HEK293 (cell line): Measurements from ENCODE around the gene PANK4.
"Not testable (repeated sequence)": the region's sequence is repeated elsewhere in the genome, so short reads cannot be mapped to it uniquely, and the experiment has no call there.

ENCODE experiments used
- CTCF ChIA-PET: fragments of 350-600 bp; formaldehyde crosslinking; extraction: SDS; loops from one replicate; lab custom pipeline; 2021; ENCODE audit warnings: antibody characterized with exemption; lab: Yijun Ruan, JAX
- POLR2A ChIA-PET: fragments of 300-600 bp; formaldehyde crosslinking; extraction: SDS; loops from one replicate; lab custom pipeline; 2020; ENCODE audit warnings: antibody characterized with exemption, inconsistent platforms; lab: Yijun Ruan, JAX
- H3K27ac ChIP-seq: fragments of 200-500 bp; sonication (Bioruptor generic); 2 replicates; pipeline ENCODE4 v1.5.1; 2014; ENCODE audit warnings: low read depth, low read length, control low read depth, inconsistent platforms; ENCODE audit errors: extremely low read depth
- H3K36me3 ChIP-seq, 2 experiments: fragments of 200-500 bp in 1 of 2; sonication (Bioruptor generic) in 1 of 2; 1 replicate in 1 of 2; 2 replicates in 1 of 2; pipeline ENCODE4 v1.5.1; 2014 to 2017; ENCODE audit warnings: inconsistent platforms in 2 of 2, low read length in 2 of 2; ENCODE audit not compliant: control insufficient read depth in 2 of 2, insufficient read depth in 1 of 2
- H3K4me1 ChIP-seq: fragments of 200-500 bp; sonication (Bioruptor generic); 2 replicates; pipeline ENCODE4 v1.5.1; 2014; ENCODE audit warnings: mild to moderate bottlenecking, low read length, inconsistent platforms; ENCODE audit not compliant: control insufficient read depth, insufficient read depth
- H3K4me3 ChIP-seq: 2 replicates; pipeline ENCODE4 v1.5.1; 2011; ENCODE audit warnings: low read depth, mild to moderate bottlenecking, control low read depth, low read length, moderate library complexity
- H3K9me3 ChIP-seq: fragments of 200-500 bp; sonication (Bioruptor generic); 2 replicates; pipeline ENCODE4 v1.5.1; 2014; ENCODE audit warnings: low read depth, low read length, inconsistent platforms; ENCODE audit not compliant: control insufficient read depth, insufficient read depth
- REST ChIP-seq: fragments of 450-650 bp; formaldehyde crosslinking; IDR thresholded peaks from 2 replicates; pipeline ENCODE4 v1.5.1; 2016; ENCODE audit warnings: missing biosample characterization, missing genetic modification characterization
- ZNF2 ChIP-seq: fragments of 450-650 bp; formaldehyde crosslinking; IDR thresholded peaks from 2 replicates; pipeline ENCODE4 v1.5.1; 2016; ENCODE audit warnings: missing biosample characterization, missing genetic modification characterization
- ZNF214 ChIP-seq: fragments of 450-650 bp; formaldehyde crosslinking; IDR thresholded peaks from 2 replicates; pipeline ENCODE4 v1.5.1; 2017; ENCODE audit warnings: missing biosample characterization, mild to moderate bottlenecking, missing genetic modification characterization, borderline replicate concordance
- ZNF354C ChIP-seq: fragments of 450-650 bp; formaldehyde crosslinking; IDR thresholded peaks from 2 replicates; pipeline ENCODE4 v1.5.1; 2016; ENCODE audit warnings: missing biosample characterization, missing genetic modification characterization, low read depth, borderline replicate concordance
- ZNF777 ChIP-seq: fragments of 450-650 bp; formaldehyde crosslinking; IDR thresholded peaks from 2 replicates; pipeline ENCODE4 v1.5.1; 2017; ENCODE audit warnings: missing biosample characterization, missing genetic modification characterization, borderline replicate concordance
- TF ChIP-seq, protein P1 (sequence below): fragments of 450-650 bp; formaldehyde crosslinking; IDR thresholded peaks from 2 replicates; pipeline ENCODE4 v1.5.1; 2017; ENCODE audit warnings: missing biosample characterization, missing genetic modification characterization

PANK4 gene

GRCh38 chr1:2552189-2552588, 25.8 kb upstream of the PANK4 start:
- no peaks in the 10 kb centered on the region for H3K9me3 ChIP-seq
- no peaks in the 10 kb centered on the region; the same call in 1 of the 2 replicates for H3K4me1 ChIP-seq
- POLR2A ChIA-PET, result no interaction called here
- H3K27ac ChIP-seq, result no peak overlapping the region
- H3K4me3 ChIP-seq, result no peak overlapping the region
- no peaks in the 10 kb centered on the region for H3K36me3 ChIP-seq
- CTCF ChIA-PET, result no interaction called here
- TF ChIP-seq REST (tag by site-specific recombination) (no peak), ZNF354C (tag by site-specific recombination) (no peak), ZNF214 (tag by site-specific recombination) (no peak), ZNF777 (tag by site-specific recombination) (no peak), ZNF2 (tag by site-specific recombination) (no peak)
- TF ChIP-seq, protein P1, sequence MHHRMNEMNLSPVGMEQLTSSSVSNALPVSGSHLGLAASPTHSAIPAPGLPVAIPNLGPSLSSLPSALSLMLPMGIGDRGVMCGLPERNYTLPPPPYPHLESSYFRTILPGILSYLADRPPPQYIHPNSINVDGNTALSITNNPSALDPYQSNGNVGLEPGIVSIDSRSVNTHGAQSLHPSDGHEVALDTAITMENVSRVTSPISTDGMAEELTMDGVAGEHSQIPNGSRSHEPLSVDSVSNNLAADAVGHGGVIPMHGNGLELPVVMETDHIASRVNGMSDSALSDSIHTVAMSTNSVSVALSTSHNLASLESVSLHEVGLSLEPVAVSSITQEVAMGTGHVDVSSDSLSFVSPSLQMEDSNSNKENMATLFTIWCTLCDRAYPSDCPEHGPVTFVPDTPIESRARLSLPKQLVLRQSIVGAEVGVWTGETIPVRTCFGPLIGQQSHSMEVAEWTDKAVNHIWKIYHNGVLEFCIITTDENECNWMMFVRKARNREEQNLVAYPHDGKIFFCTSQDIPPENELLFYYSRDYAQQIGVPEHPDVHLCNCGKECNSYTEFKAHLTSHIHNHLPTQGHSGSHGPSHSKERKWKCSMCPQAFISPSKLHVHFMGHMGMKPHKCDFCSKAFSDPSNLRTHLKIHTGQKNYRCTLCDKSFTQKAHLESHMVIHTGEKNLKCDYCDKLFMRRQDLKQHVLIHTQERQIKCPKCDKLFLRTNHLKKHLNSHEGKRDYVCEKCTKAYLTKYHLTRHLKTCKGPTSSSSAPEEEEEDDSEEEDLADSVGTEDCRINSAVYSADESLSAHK (tag by site-specific recombination), result no peak

DNA sequence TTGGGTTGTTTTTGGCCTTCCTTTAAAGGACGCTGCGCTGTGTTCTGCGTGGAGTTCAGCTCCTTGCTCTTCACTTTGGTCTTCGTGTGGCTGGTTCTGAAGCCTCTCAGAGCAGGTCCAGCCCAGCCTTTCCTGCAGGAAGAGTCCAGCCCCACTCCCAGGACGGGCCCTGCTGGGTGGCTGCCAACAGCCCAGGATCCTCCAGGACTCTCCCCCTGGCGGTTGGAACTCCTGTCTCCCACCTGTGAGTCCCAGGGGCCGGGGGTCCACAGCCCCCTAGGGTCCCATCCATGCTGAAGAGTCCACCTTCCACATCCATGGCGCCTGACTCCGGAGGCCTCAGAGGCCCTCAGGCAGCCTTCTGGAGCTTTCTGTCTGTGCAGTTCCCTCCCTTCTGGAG, 25.1 kb upstream of the PANK4 start:
- H3K36me3 ChIP-seq, CTCF ChIA-PET, H3K9me3 ChIP-seq, H3K27ac ChIP-seq, H3K4me3 ChIP-seq, POLR2A ChIA-PET, H3K4me1 ChIP-seq: not testable (repeated sequence)

- not testable (repeated sequence) for H3K4me1 ChIP-seq, H3K9me3 ChIP-seq, H3K36me3 ChIP-seq, H3K4me3 ChIP-seq, H3K27ac ChIP-seq
- POLR2A ChIA-PET, result interaction anchor here (1.1 kb wide), 1 partner anchor 24 kb away, joined by 3 read pairs; the partner anchor contains the start of gene PANK4
- CTCF ChIA-PET, result interaction anchor here (0.8 kb wide), 1 partner anchor 11 kb away, joined by 4 read pairs; no protein-coding TSS in a partner anchor
Observed at GRCh38 chr1:2550309-2550861, 24.0 kb upstream of the PANK4 start.

DNA sequence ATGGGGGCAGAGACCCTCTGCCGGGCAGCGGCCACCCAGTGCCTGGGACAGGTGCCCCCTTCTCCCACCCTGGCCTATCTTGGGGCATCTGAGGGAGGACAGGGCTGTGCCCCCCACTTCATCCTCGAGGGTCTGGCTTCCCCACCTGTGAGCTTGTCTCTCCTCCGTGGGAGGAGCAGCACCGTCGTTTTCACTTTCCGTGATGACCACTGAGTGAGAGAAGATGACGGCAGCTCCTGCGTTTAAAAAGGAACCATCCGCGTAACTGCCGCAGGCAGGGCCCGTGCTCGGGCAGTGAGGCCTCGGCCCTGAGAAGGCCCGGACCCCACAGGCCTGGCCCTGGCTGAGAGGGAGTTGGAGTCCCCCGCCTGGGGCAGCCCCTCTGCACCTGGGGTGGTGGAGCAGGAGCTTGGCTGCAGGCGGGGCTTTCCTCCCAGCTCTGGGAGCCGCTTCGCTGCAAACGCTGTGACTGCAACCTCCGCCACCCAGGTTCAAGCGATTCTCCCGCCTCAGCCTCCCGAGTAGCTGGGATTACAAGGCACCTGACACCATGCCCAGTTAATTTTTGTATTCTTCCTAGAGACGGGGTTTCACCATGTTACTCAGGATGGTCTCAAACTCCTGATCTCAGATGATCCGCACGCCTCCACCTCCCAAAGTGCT, 23.1 kb upstream of the PANK4 start:
- not testable (repeated sequence) for H3K4me1 ChIP-seq, H3K36me3 ChIP-seq, H3K27ac ChIP-seq, H3K9me3 ChIP-seq, H3K4me3 ChIP-seq
- POLR2A ChIA-PET, result interaction anchor here (1.1 kb wide), 1 partner anchor 23 kb away, joined by 3 read pairs; the partner anchor contains the start of gene PANK4
- CTCF ChIA-PET, result interaction anchor here (0.8 to 1.0 kb wide), 3 partner anchors 12 to 873 kb away, joined by 3 to 4 read pairs (median 3); no protein-coding TSS in a partner anchor
